Measurements from ENCODE around the gene STXBP5.

Gene STXBP5

DNA sequence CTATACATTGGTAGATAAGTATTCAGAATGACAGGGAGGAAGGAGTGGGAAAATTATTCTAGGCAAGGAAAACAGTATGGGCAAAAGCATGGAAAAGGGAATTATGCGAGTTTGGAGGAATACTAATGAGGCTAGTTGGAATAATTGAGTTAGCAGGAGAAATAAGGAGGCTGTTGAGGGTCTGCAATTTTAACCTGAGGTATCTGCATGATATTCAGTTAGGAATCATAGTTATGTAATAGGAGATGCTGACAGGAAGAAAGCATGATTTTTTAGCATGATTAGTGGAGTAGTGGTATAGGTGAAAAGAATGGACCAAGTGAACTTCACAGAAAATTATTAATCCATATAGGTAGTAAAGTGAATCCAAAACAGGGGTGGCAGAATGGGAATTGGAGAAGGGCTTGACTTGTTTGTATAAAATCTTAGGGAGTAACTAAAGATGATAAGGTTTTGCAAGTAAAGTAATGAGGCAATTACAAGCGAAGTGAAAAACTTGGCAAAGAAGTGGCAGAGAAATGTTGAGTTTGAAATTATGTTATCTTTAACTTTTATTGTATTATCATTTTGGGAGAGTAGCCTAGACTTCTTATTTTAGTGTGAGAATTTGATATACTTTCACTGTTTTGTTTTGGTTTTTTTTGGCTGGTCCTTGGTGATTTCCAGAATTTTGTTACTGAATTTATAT lies 5.7 kb downstream of the STXBP5 start:
- DNase-seq (ENCODE audit: insufficient read length, low spot score), result no peak
- TF ChIP-seq POLR2A (IDR thresholded peaks at IDR 0.05; ENCODE audit: low read depth, low read length), result no peak
- FAIRE-seq, result no peak

DNA sequence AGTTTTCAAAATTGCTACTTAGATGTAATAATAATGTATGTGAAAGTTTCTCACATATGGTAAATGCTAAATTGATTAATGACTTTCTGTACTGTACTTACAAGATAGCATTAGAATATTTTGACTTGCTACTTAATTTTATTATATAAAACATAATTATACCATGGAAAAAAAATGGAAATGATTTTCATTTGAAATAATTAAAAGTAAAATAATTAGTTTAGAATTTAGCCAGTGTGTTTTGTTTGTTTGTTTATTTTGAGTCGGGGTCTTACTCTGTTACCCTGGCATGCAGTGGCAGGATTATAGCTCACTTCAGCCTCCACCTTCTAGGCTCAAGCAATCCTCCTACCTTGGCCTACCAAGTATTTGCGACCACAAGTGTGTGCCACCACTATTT lies 7.1 kb downstream of the STXBP5 start:
- no peak for DNase-seq (ENCODE audit: insufficient read length, low spot score)
- TF ChIP-seq POLR2A (IDR thresholded peaks at IDR 0.05; ENCODE audit: low read depth, low read length), result no peak
- no peak for FAIRE-seq

GRCh38 chr6:147211831-147212230 lies 7.6 kb downstream of the STXBP5 start:
- FAIRE-seq, result no peak

DNA sequence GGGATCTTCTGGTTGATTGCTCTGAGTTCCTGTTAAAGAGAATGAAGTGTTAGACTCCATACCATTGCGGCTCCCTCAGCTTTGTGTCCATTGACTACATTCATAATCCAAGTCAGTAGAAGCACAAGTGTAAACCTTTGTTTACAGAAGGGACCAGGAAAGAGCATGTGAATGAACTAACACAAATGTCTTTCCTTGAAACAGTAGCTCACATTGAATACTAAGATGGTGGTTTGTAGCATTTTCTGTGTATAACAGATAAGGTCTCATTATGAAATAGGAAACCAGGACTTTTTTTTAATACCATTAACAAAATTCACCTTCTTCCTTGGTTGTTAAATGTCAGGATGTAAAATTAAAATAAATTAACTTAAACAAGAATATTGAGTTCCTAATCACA lies 8.4 kb downstream of the STXBP5 start:
- no peak for TF ChIP-seq POLR2A (IDR thresholded peaks at IDR 0.05; ENCODE audit: low read depth, low read length)
- DNase-seq (ENCODE audit: insufficient read length, low spot score) (no peak), FAIRE-seq (no peak)

More at GRCh38 chr6:147211831-147212230, 7.6 kb downstream of the STXBP5 start:
- no peak for DNase-seq (ENCODE audit: insufficient read length, low spot score)
- no peak for TF ChIP-seq POLR2A (IDR thresholded peaks at IDR 0.05; ENCODE audit: low read depth, low read length)

DNA sequence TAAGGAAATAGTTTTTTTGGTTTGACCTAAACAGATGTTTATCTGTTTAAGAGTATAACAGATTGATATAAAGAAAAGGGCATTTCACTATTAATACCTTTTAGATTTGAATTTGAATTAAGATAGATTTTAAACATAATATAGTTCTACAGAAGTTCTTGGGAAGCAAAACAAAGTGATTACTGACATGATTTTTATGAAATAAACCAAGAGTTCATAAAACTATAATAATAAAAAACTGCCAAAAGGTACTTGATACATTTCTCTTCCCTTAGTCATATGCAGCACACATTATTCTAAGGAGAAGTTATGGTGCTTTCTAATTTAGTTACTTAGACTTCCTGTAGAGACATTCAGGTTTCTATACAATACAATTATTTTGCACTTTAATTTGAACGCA lies 9.6 kb downstream of the STXBP5 start:
- DNase-seq (ENCODE audit: insufficient read length, low spot score), result no peak
- FAIRE-seq, result no peak
- TF ChIP-seq POLR2A (IDR thresholded peaks at IDR 0.05; ENCODE audit: low read depth, low read length), result no peak

DNA sequence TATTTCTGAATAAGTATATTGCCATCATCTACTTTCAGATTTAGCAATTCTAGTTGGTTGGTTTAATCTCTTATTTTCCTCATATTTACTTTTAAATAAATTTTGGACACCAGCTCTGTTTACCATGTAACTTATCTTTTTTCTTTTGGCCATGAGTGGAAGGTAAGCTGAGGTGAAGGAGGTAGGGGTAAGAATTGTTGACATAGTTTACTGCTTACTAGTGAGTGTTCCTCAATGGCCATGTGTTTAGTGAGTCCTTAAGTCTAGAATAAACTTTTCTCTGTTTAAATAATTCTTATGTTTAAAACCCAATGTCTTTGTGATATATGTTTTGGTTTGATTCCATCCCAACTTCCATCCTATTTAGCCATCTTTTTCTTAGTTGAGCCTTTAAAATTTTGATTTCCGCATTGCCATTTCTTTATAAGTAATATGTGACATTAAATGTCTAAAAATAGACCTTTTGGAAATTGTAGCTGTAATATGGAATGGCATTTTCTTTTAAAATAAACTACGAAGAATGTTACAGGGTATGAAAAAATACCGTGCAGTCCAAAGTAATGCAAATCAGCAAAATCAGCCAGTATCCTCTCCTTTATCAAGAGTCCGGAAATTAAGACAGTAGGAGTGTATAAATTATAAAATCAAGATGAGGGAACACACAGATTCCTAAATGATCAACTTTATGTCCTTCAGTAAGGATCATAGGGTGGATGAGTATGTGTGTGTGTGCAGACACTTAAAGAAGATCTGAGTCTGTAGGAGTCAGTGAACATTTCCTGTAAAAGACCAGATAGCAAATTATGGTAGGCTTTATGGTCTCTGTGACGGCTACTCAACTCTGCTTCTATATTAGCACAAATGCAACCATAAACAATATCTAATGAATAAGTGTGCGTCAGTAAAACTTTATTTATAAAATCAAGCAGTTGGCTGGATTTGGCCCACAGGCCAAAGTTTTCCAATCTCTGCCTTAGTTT lies 10.3 kb downstream of the STXBP5 start:
- no peak for DNase-seq (ENCODE audit: insufficient read length, low spot score)
- FAIRE-seq, result no peak
- no peak for TF ChIP-seq POLR2A (IDR thresholded peaks at IDR 0.05; ENCODE audit: low read depth, low read length)

DNA sequence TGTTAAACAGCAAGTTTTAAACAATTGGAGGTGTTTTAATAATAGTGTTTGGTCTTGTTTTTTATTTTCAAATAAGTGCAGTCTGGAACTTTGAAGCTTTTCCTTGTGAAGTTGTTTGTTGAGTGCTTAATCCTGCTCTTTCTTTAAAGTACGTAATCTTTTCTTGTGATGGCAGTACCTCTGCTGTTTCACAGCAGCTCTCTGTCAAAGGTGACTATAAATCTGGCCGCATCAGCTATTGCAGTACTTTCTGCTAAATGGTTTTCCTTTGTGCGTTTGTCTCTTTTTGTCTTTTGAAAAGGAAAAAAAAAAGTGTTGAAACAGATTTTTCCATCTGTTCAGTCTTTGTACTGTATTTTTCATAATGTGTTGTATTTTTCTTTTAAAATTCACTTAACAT lies 12.7 kb downstream of the STXBP5 start:
- DNase-seq (ENCODE audit: insufficient read length, low spot score) (no peak), FAIRE-seq (no peak)
- TF ChIP-seq POLR2A (IDR thresholded peaks at IDR 0.05; ENCODE audit: low read depth, low read length), result no peak

- FAIRE-seq, result no peak
- DNase-seq (ENCODE audit: insufficient read length, low spot score), result no peak
- TF ChIP-seq POLR2A (IDR thresholded peaks at IDR 0.05; ENCODE audit: low read depth, low read length), result no peak
These were observed 13.7 kb downstream of the STXBP5 start for GRCh38 chr6:147217840-147218404.

DNA sequence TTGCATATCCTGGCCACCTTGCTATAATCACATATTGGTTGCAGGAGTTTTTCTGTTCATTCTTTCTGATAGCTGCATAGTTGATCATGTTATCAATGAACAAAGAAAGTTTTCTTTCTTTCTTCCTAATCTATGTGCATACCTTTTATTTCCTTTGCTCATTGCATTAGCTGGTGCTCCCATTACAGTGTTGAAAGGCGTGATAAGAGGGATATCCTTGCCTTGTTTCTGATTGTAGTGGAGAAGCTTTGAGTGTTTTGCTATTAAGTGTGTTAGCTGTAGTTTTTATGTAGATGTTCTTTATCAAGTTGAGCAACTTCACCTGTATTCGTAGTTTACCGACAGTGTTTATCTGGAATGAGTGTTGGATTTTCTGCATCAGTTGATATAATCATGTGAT lies 14.6 kb downstream of the STXBP5 start:
- DNase-seq (ENCODE audit: insufficient read length, low spot score) (no peak), FAIRE-seq (no peak)

DNA sequence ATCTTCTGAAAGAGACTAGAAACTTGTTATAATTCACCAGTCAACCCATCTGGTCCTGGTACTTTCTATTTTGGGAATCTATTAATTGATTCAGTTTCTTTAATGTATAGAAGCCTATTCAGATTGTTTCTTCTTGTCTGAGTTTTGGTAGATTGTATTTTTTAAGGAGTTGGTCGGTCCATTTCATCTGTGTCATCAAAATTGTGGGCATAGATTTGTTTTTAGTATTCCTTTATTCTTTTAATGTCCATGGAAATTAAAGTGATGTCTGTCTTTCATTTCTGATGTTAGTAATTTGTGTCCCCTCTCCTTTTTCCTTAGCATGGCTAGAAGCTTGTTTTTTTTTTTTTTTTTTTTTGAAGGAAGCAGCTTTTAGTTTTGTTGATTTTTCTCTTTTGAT lies 15.2 kb downstream of the STXBP5 start:
- FAIRE-seq (no peak), DNase-seq (ENCODE audit: insufficient read length, low spot score) (no peak)
- no peak for TF ChIP-seq POLR2A (IDR thresholded peaks at IDR 0.05; ENCODE audit: low read depth, low read length)

More for the DNA sequence above, 14.6 kb downstream of the STXBP5 start:
- TF ChIP-seq POLR2A (IDR thresholded peaks at IDR 0.05; ENCODE audit: low read depth, low read length), result no peak

DNA sequence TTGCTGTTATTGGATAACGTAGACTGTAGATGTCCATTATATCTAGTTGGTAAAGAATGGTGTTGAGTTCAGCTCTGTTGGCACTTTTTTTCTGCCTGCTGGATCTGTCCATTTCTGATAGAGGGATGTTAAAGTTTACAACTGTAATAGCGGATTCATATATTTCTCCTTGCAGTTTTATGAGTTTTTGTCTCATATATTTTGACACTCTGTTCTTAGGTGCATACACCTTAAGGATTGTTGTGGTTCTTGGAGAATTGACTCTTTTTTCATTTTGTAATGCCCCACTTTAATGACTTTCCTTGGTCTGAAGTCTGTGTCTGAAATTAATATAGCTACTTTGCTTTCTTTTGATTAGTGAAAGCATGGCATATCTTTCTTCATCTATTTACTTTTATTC lies 16.1 kb downstream of the STXBP5 start:
- DNase-seq (ENCODE audit: insufficient read length, low spot score) (no peak), FAIRE-seq (no peak)
- no peak for TF ChIP-seq POLR2A (IDR thresholded peaks at IDR 0.05; ENCODE audit: low read depth, low read length)

DNA sequence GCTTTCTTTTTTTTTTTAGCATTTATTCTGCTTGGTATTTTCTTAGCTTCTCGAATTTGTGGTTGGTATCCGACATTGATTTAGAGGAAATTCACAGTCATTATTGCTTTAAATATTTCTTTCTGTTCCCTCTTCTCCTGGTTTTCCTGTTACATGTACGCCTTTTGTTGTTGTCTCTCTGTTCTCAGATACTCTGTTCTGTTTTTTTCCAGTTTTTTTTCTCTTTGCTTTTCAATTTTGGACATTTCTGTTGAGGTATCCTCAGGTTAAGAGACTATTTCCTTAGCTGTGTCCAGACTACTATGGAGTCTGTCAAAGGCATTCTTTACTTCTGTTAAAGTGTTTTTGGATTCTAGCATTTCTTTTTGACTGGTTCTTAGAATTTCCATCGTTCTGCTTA lies 17.5 kb downstream of the STXBP5 start:
- TF ChIP-seq POLR2A (IDR thresholded peaks at IDR 0.05; ENCODE audit: low read depth, low read length), result no peak
- no peak for DNase-seq (ENCODE audit: insufficient read length, low spot score)
- FAIRE-seq, result no peak

- no peak for TF ChIP-seq POLR2A (IDR thresholded peaks at IDR 0.05; ENCODE audit: low read depth, low read length)
- DNase-seq (ENCODE audit: insufficient read length, low spot score) (no peak), FAIRE-seq (no peak)
These were observed 18.1 kb downstream of the STXBP5 start for GRCh38 chr6:147222160-147222838.

DNA sequence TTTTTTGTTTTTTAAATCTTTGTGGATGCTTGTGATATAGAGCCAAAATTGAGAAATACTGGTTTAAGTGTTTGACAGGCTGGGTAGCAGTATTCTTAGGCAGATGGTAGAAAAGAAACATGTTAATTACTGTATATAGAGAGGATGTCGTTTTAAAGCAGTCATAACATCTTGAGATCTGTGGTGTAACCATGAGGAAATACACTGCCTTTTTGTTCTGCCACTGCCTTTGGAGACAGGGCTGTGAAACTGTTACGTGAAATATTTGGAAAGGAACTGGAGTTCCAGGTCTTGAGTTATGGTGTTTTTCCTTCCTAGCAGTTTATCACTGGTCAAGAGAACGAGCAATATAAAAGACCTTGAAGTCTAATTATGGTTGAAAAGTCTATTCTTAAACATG lies 19.5 kb downstream of the STXBP5 start:
- TF ChIP-seq POLR2A (IDR thresholded peaks at IDR 0.05; ENCODE audit: low read depth, low read length), result no peak
- FAIRE-seq (no peak), DNase-seq (ENCODE audit: insufficient read length, low spot score) (no peak)
